HG02642 (cell line): ENCODE results near the gene CPA1.
"Not testable (repeated sequence)": the region's sequence is repeated elsewhere in the genome, so short reads cannot be mapped to it uniquely, and the experiment has no call there.

ENCODE experiments used
- ATAC-seq: cut with Tn5 transposase; IDR thresholded peaks from one replicate; pipeline ENCODE4 v1.9.1; 2021; ENCODE audit warnings: mild to moderate bottlenecking; ENCODE audit not compliant: unreplicated experiment, poor library complexity

The CPA1 gene

GRCh38 chr7:130371046-130371445 is 9.2 kb upstream of the CPA1 start:
- no peak for ATAC-seq

GRCh38 chr7:130372402-130373165 is 7.7 kb upstream of the CPA1 start:
- no peak for ATAC-seq

- no peak for ATAC-seq
Observed at GRCh38 chr7:130374507-130374906, 5.8 kb upstream of the CPA1 start.

GRCh38 chr7:130376461-130376860 is 3.8 kb upstream of the CPA1 start:
- ATAC-seq: not testable (repeated sequence)

- no peak for ATAC-seq
Observed at GRCh38 chr7:130377178-130377577, 3.1 kb upstream of the CPA1 start.

- ATAC-seq: no peak
Observed at GRCh38 chr7:130379019-130379418, 1.3 kb upstream of the CPA1 start.

- ATAC-seq: no peak
Observed at GRCh38 chr7:130379532-130379920, 768 bp upstream of the CPA1 start.

GRCh38 chr7:130380861-130381455 is 664 bp downstream of the CPA1 start:
- no peak for ATAC-seq

- ATAC-seq: no peak
Observed at GRCh38 chr7:130381468-130382312, 1.4 kb downstream of the CPA1 start.

- no peak for ATAC-seq
Observed at GRCh38 chr7:130383187-130383980, 3.1 kb downstream of the CPA1 start.

- no peak for ATAC-seq
Observed at GRCh38 chr7:130384371-130384801, 4.1 kb downstream of the CPA1 start.

GRCh38 chr7:130384841-130385599 is 4.7 kb downstream of the CPA1 start:
- ATAC-seq: no peak

- no peak for ATAC-seq
Observed at GRCh38 chr7:130385600-130386066, 5.3 kb downstream of the CPA1 start.

GRCh38 chr7:130386876-130387275 is 6.6 kb downstream of the CPA1 start:
- no peak for ATAC-seq

- ATAC-seq: no peak
Observed at GRCh38 chr7:130387306-130387627, 7.0 kb downstream of the CPA1 start.

- no peak for ATAC-seq
Observed at GRCh38 chr7:130387628-130388403, 7.5 kb downstream of the CPA1 start.

GRCh38 chr7:130388671-130389070 is 8.4 kb downstream of the CPA1 start:
- no peak for ATAC-seq

GRCh38 chr7:130390486-130390885 is 10.2 kb downstream of the CPA1 start:
- no peak for ATAC-seq

- ATAC-seq: no peak
Observed at GRCh38 chr7:130393101-130393561, 12.8 kb downstream of the CPA1 start.
